ENCODE data around the gene NARS2.
"Not testable (repeated sequence)": the region's sequence is repeated elsewhere in the genome, so short reads cannot be mapped to it uniquely, and the experiment has no call there.

The NARS2 gene, protein sequence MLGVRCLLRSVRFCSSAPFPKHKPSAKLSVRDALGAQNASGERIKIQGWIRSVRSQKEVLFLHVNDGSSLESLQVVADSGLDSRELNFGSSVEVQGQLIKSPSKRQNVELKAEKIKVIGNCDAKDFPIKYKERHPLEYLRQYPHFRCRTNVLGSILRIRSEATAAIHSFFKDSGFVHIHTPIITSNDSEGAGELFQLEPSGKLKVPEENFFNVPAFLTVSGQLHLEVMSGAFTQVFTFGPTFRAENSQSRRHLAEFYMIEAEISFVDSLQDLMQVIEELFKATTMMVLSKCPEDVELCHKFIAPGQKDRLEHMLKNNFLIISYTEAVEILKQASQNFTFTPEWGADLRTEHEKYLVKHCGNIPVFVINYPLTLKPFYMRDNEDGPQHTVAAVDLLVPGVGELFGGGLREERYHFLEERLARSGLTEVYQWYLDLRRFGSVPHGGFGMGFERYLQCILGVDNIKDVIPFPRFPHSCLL

DNA sequence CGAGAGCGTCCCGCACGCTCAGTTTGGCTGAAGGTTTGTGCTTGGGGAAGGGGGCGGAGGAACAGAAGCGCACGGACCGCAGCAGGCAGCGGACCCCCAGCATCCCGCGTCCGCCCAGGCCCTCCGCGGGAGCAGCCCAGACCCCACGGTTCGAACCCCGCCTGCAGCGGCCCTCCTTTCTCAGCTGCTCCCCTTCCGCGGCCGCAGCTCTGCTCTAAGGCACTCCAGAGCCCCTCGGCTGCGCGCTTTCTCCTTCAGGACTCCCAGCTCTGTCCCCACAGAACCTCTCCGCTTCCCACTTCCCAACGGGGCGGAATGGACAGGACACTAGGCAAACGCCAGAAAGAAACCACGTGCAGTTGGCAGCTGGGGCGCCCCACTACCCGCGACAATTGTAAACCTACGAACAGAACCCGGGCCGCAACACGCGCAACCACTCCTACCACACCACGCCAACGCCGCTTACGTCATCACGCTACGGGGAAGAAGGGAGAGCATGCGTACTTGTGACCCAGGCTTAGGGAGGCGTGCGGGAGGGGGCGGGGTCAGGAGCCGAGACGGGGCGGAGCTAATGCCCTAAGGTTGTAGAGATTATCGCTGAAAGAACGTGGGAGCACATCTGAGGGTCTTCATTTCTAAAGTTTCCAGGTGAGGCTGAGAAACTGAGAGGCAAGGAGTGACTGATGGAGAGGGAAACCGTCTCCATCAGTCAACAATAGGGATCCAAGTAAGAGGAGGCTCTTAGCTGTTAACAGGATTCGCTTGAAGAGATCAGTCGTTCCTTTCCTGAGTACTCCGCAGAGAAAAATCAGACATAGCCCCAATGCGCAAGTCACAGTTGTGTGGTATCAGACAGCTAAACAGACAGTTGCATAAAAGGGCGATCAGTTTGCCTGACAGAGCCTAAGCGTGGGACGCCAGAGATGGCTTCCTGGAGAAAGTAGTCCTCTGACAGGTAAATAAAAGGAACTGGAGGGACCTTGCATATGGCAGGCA, at the start of gene NARS2:
TSS of gene NARS2 (minus strand) at position 479 of the 996 bp plus-strand sequence. CDS start at position 103, 376 bp downstream.
- H3K4me1 ChIP-seq (ENCODE audit: control insufficient read depth, insufficient read depth, low read length) = peaks cover 9% of the 10 kb centered on the region
- no peaks in the 10 kb centered on the region for H3K27me3 ChIP-seq (replicated peaks; ENCODE audit: control insufficient read depth, insufficient read depth, low read length)
- DNase-seq (ENCODE audit: low read depth) = peak; percentile 99
- peak within 1 kb of the TSS; percentile 97 for H3K9ac ChIP-seq (ENCODE audit: low read length)
- no peaks in the 10 kb centered on the region for H3K9me3 ChIP-seq (ENCODE audit: control insufficient read depth, low read length)
- H3K36me3 ChIP-seq (ENCODE audit: control insufficient read depth, insufficient read depth, low read length, severe bottlenecking) = peaks cover 7% of the 10 kb centered on the region
- peak within 1 kb of the TSS; percentile 89 for H3K4me3 ChIP-seq (ENCODE audit: low read length)

DNA sequence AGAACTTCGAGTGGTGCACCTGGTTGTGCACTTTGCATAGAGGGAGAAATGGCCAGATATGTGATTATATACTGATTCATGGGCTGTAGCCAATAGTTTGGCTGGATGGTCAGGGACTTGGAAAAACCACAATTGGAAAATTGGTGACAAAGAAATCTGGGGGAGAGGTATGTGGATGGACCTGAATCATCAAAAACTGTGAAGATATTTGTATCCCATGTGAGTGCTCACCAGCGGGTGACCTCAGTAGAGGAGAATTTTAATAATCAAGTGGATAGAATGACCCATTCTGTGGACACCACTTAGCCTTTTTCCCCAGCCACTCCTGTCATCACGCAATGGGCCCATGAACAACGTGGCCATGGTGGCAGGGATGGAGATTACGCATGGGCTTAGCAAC, 48.0 kb upstream of the NARS2 start:
- DNase-seq (ENCODE audit: low read depth) = no peak
- Histone ChIP-seq H3K9ac (ENCODE audit: low read length) (no peak overlapping the region), H3K4me3 (ENCODE audit: low read length) (no peak overlapping the region), H3K9me3 (ENCODE audit: control insufficient read depth, low read length) (peaks cover 29% of the 10 kb centered on the region), H3K4me1 (ENCODE audit: control insufficient read depth, insufficient read depth, low read length) (no peaks in the 10 kb centered on the region), H3K27me3 (replicated peaks; ENCODE audit: control insufficient read depth, insufficient read depth, low read length) (no peaks in the 10 kb centered on the region), H3K36me3 (ENCODE audit: control insufficient read depth, insufficient read depth, low read length, severe bottlenecking) (no peaks in the 10 kb centered on the region)

DNA sequence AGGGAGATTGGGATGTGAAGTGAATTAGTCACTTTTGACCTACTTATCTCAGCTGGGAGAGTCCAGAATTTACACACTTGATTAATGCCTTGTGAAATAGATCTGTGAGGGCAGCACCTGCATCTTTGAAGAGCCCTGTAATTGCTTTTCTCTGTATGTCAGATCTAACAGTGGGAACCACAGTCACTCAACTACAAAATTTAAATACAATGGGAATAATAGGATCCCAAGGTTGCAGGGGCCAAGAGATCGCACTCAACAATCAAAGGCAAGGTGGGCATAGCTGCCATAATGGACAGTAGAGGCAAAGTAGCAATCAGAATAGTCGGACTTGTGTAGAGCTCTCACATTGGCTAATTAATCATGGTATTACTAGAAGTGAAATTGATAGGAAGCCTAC, 45.5 kb upstream of the NARS2 start:
- Histone ChIP-seq H3K4me1 (ENCODE audit: control insufficient read depth, insufficient read depth, low read length) (peaks cover 11% of the 10 kb centered on the region), H3K4me3 (ENCODE audit: low read length) (no peak overlapping the region), H3K36me3 (ENCODE audit: control insufficient read depth, insufficient read depth, low read length, severe bottlenecking) (no peaks in the 10 kb centered on the region), H3K9me3 (ENCODE audit: control insufficient read depth, low read length) (peaks cover 25% of the 10 kb centered on the region), H3K27me3 (replicated peaks; ENCODE audit: control insufficient read depth, insufficient read depth, low read length) (no peaks in the 10 kb centered on the region), H3K9ac (ENCODE audit: low read length) (no peak overlapping the region)
- DNase-seq (ENCODE audit: low read depth) = no peak

- Histone ChIP-seq H3K4me3 (ENCODE audit: low read length) (no peak overlapping the region), H3K4me1 (ENCODE audit: control insufficient read depth, insufficient read depth, low read length) (peaks cover 11% of the 10 kb centered on the region), H3K27me3 (replicated peaks; ENCODE audit: control insufficient read depth, insufficient read depth, low read length) (no peaks in the 10 kb centered on the region), H3K9me3 (ENCODE audit: control insufficient read depth, low read length) (peaks cover 26% of the 10 kb centered on the region), H3K9ac (ENCODE audit: low read length) (no peak overlapping the region), H3K36me3 (ENCODE audit: control insufficient read depth, insufficient read depth, low read length, severe bottlenecking) (no peaks in the 10 kb centered on the region)
- peak; percentile 11 for DNase-seq (ENCODE audit: low read depth)
These were observed 41.1 kb upstream of the NARS2 start for GRCh38 chr11:78615724-78616123.

DNA sequence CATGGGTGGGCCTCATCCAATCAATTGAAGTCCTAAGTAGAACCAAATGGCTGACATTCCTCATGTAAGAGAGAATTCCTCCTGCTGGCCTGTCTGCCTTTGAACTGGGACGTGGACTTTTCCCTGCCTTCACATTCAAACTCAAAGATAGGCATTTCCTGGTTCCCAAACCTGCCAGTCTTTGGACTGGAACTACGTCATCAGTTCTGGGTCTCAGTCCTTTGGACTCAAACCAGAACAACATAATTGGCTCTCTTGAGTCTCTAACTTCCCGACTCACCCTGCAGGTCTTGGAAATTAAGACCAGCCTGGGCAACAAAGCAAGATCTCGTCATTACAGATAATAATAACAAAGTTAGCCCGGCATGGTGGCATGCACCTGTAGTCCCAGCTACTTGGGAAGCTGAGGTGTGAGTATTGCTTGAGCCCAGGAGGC, 38.7 kb upstream of the NARS2 start:
- Histone ChIP-seq H3K9ac (ENCODE audit: low read length) (no peak overlapping the region), H3K36me3 (ENCODE audit: control insufficient read depth, insufficient read depth, low read length, severe bottlenecking) (no peaks in the 10 kb centered on the region), H3K4me3 (ENCODE audit: low read length) (no peak overlapping the region), H3K27me3 (replicated peaks; ENCODE audit: control insufficient read depth, insufficient read depth, low read length) (no peaks in the 10 kb centered on the region), H3K9me3 (ENCODE audit: control insufficient read depth, low read length) (peaks cover 8% of the 10 kb centered on the region), H3K4me1 (ENCODE audit: control insufficient read depth, insufficient read depth, low read length) (peaks cover 11% of the 10 kb centered on the region)
- DNase-seq (ENCODE audit: low read depth) = no peak

- H3K27me3 ChIP-seq (replicated peaks; ENCODE audit: control insufficient read depth, insufficient read depth, low read length) = no peaks in the 10 kb centered on the region
- DNase-seq (ENCODE audit: low read depth) = no peak
- no peaks in the 10 kb centered on the region for H3K36me3 ChIP-seq (ENCODE audit: control insufficient read depth, insufficient read depth, low read length, severe bottlenecking)
- peaks cover 8% of the 10 kb centered on the region for H3K9me3 ChIP-seq (ENCODE audit: control insufficient read depth, low read length)
- peaks cover 11% of the 10 kb centered on the region for H3K4me1 ChIP-seq (ENCODE audit: control insufficient read depth, insufficient read depth, low read length)
- no peak overlapping the region for H3K4me3 ChIP-seq (ENCODE audit: low read length)
- H3K9ac ChIP-seq (ENCODE audit: low read length) = no peak overlapping the region
These were observed 38.2 kb upstream of the NARS2 start for GRCh38 chr11:78612721-78613377.

- not testable (repeated sequence) for H3K9me3 ChIP-seq (ENCODE audit: control insufficient read depth, low read length); H3K4me3 ChIP-seq (ENCODE audit: low read length); H3K9ac ChIP-seq (ENCODE audit: low read length); DNase-seq (ENCODE audit: low read depth); H3K36me3 ChIP-seq (ENCODE audit: control insufficient read depth, insufficient read depth, low read length, severe bottlenecking); H3K4me1 ChIP-seq (ENCODE audit: control insufficient read depth, insufficient read depth, low read length); H3K27me3 ChIP-seq (replicated peaks; ENCODE audit: control insufficient read depth, insufficient read depth, low read length)
These were observed 34.7 kb upstream of the NARS2 start for GRCh38 chr11:78609321-78609720.

DNA sequence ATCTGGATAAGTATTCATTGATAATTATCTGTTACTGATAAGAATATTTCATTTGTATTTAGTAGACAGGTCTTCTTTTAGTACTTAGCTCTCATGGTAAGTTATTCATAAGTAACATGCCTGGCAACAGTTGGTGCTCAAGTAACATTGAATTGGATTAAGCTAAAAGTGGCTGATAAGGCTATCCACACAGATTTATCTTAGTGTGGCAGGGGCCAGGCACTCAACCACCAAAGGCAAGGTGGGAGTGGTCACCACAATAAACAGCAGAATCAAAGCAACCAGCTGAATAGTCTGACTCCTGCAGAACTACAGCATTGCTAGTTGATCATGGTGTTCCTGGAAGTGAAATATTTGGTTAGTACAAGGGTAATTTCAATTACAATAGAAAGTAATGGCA, 33.0 kb upstream of the NARS2 start:
- Histone ChIP-seq H3K27me3 (replicated peaks; ENCODE audit: control insufficient read depth, insufficient read depth, low read length) (no peaks in the 10 kb centered on the region), H3K9me3 (ENCODE audit: control insufficient read depth, low read length) (no peaks in the 10 kb centered on the region), H3K4me1 (ENCODE audit: control insufficient read depth, insufficient read depth, low read length) (no peaks in the 10 kb centered on the region), H3K4me3 (ENCODE audit: low read length) (no peak overlapping the region), H3K36me3 (ENCODE audit: control insufficient read depth, insufficient read depth, low read length, severe bottlenecking) (no peaks in the 10 kb centered on the region), H3K9ac (ENCODE audit: low read length) (no peak overlapping the region)
- DNase-seq (ENCODE audit: low read depth) = no peak

DNA sequence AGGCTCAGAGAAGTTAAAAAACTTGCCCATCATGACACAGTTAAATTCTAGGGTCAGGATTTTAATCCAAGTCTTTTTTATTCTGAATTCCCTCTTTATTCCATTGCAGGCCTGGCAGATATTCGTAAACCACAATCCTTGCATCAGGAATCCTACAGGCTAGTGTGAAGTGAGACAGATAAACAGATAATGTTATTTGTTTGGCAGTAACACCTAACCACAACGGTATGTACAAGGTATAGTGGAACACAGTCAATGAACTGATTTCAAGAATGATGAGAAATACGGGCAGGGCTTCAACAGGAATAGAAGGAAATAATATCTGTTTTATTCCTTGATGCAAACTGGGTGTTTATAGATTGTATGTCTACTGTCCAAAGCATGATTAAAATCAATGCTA, 32.0 kb upstream of the NARS2 start:
- Histone ChIP-seq H3K9ac (ENCODE audit: low read length) (no peak overlapping the region), H3K9me3 (ENCODE audit: control insufficient read depth, low read length) (no peaks in the 10 kb centered on the region), H3K36me3 (ENCODE audit: control insufficient read depth, insufficient read depth, low read length, severe bottlenecking) (no peaks in the 10 kb centered on the region), H3K4me3 (ENCODE audit: low read length) (no peak overlapping the region), H3K4me1 (ENCODE audit: control insufficient read depth, insufficient read depth, low read length) (no peaks in the 10 kb centered on the region), H3K27me3 (replicated peaks; ENCODE audit: control insufficient read depth, insufficient read depth, low read length) (no peaks in the 10 kb centered on the region)
- DNase-seq (ENCODE audit: low read depth) = no peak

GRCh38 chr11:78605296-78605695, 30.6 kb upstream of the NARS2 start:
- H3K9me3 ChIP-seq (ENCODE audit: control insufficient read depth, low read length) = no peaks in the 10 kb centered on the region
- no peak for DNase-seq (ENCODE audit: low read depth)
- H3K36me3 ChIP-seq (ENCODE audit: control insufficient read depth, insufficient read depth, low read length, severe bottlenecking) = no peaks in the 10 kb centered on the region
- H3K4me3 ChIP-seq (ENCODE audit: low read length) = no peak overlapping the region
- H3K9ac ChIP-seq (ENCODE audit: low read length) = no peak overlapping the region
- no peaks in the 10 kb centered on the region for H3K4me1 ChIP-seq (ENCODE audit: control insufficient read depth, insufficient read depth, low read length)
- H3K27me3 ChIP-seq (replicated peaks; ENCODE audit: control insufficient read depth, insufficient read depth, low read length) = no peaks in the 10 kb centered on the region

DNA sequence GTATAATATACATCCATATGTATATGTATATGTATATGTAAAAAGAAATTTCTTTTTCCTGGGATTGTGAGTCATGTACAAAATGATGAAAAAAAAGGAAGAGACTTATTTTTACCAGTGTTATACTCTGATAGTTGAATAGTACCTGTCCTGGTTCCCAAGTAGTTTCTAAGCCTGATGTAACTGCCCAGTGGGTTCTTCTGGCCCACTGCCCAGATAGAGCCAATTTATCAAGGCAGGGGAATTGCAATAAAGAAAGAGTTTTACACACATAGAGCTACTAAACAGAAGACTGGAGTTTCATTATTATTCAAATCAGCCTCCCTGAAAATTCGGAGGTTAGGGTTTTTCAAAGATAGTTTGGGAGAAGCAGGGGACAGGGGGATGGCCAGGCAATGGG, 29.1 kb upstream of the NARS2 start:
- H3K27me3 ChIP-seq (replicated peaks; ENCODE audit: control insufficient read depth, insufficient read depth, low read length) = no peaks in the 10 kb centered on the region
- no peak overlapping the region for H3K9ac ChIP-seq (ENCODE audit: low read length)
- no peaks in the 10 kb centered on the region for H3K4me1 ChIP-seq (ENCODE audit: control insufficient read depth, insufficient read depth, low read length)
- H3K4me3 ChIP-seq (ENCODE audit: low read length) = no peak overlapping the region
- H3K9me3 ChIP-seq (ENCODE audit: control insufficient read depth, low read length) = no peaks in the 10 kb centered on the region
- DNase-seq (ENCODE audit: low read depth) = no peak
- no peaks in the 10 kb centered on the region for H3K36me3 ChIP-seq (ENCODE audit: control insufficient read depth, insufficient read depth, low read length, severe bottlenecking)
